A673 (cell line): ENCODE measurements around the gene PGA3.
"Not testable (repeated sequence)": the region's sequence is repeated elsewhere in the genome, so short reads cannot be mapped to it uniquely, and the experiment has no call there.

Source experiments
- CTCF ChIP-seq: fragments of 300-800, 200-600 bp; sonication (generic); conservative IDR thresholded peaks from 2 replicates; pipeline ENCODE4 v1.5.1; 2017; ENCODE audit warnings: low read depth, mild to moderate bottlenecking, antibody characterized with exemption, low read length, moderate library complexity, mixed read lengths
- EZH2 ChIP-seq: fragments of 200-600 bp; sonication (generic); IDR thresholded peaks from 2 replicates; pipeline ENCODE4 v1.6.1; 2017; ENCODE audit warnings: borderline replicate concordance, low read depth, mild to moderate bottlenecking, mixed read lengths, antibody characterized with exemption, low read length; ENCODE audit not compliant: poor library complexity, severe bottlenecking

DNA sequence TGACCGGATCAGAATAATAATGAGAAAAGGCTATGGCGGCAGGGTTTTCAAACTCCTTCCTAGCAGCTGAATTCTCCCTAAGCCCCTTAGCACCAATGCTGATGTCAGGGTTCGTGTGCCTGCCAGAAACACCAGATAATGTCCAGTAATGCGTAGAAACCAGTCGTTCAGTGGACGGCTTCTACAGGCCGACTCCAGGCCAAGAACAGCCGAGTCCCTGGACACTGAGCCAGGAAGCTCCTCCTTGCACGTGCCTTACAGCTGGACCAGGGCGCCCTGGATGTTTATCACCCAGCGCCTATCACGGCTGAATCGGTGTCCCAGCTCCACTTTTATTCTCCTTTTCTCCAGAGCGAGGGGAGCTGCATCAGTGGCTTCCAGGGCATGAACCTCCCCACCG lies 8.9 kb downstream of the PGA3 start:
- TF ChIP-seq CTCF, EZH2: not testable (repeated sequence)
